OCI-M2 (cell line): Measurements from ENCODE around the gene CNGA3.
A peak's percentile ranks its signal among the peaks of the same experiment; 100 is the strongest.
"Not testable (repeated sequence)": the region's sequence is repeated elsewhere in the genome, so short reads cannot be mapped to it uniquely, and the experiment has no call there.

Source experiments
- DNase-seq: peaks from one replicate; lab custom pipeline; 2025; ENCODE audit not compliant: unreplicated experiment; lab: John Stamatoyannopoulos, UW

Gene CNGA3

GRCh38 chr2:98396745-98397355 is 50.6 kb downstream of the CNGA3 start:
- DNase-seq: no peak

GRCh38 chr2:98399140-98399539 is 52.9 kb downstream of the CNGA3 start:
- no peak for DNase-seq

GRCh38 chr2:98403878-98404277 is 57.6 kb downstream of the CNGA3 start:
- no peak for DNase-seq

- DNase-seq: no peak
Observed at GRCh38 chr2:98404556-98405250, 58.4 kb downstream of the CNGA3 start.

GRCh38 chr2:98405301-98405700 is 59.0 kb downstream of the CNGA3 start:
- DNase-seq: no peak

- DNase-seq: no peak
Observed at GRCh38 chr2:98408155-98408554, 61.9 kb downstream of the CNGA3 start.

- DNase-seq: peak; percentile 5
Observed at GRCh38 chr2:98412751-98413458, 66.6 kb downstream of the CNGA3 start.

GRCh38 chr2:98414246-98414645 is 68.0 kb downstream of the CNGA3 start:
- not testable (repeated sequence) for DNase-seq

- DNase-seq: not testable (repeated sequence)
Observed at GRCh38 chr2:98415719-98416248, 69.5 kb downstream of the CNGA3 start.

- DNase-seq: no peak
Observed at GRCh38 chr2:98416383-98417159, 70.3 kb downstream of the CNGA3 start.

GRCh38 chr2:98419544-98419943 is 73.3 kb downstream of the CNGA3 start:
- no peak for DNase-seq

GRCh38 chr2:98419977-98420725 is 73.9 kb downstream of the CNGA3 start:
- DNase-seq: no peak

- DNase-seq: no peak
Observed at GRCh38 chr2:98422449-98422848, 76.2 kb downstream of the CNGA3 start.

GRCh38 chr2:98426771-98427170 is 80.5 kb downstream of the CNGA3 start:
- DNase-seq: no peak

- DNase-seq: no peak
Observed at GRCh38 chr2:98432145-98432544, 85.9 kb downstream of the CNGA3 start.

- no peak for DNase-seq
Observed at GRCh38 chr2:98433363-98433964, 87.2 kb downstream of the CNGA3 start.

GRCh38 chr2:98434492-98434891 is 88.2 kb downstream of the CNGA3 start:
- DNase-seq: no peak

GRCh38 chr2:98435670-98436069 is 89.4 kb downstream of the CNGA3 start:
- not testable (repeated sequence) for DNase-seq

GRCh38 chr2:98436734-98437133 is 90.5 kb downstream of the CNGA3 start:
- DNase-seq: no peak
